Gastrocnemius medialis (tissue), 4 donors: ENCODE results near the gene TXLNA.

Experiments
- CTCF ChIP-seq, 5 experiments: fragments of 450-650 bp in 3 of 5; fragments of 200-600 bp in 2 of 5; sonication (generic) in 2 of 5; IDR thresholded peaks in 4 of 5; conservative IDR thresholded peaks in 1 of 5; 1 replicate in 4 of 5; 2 replicates in 1 of 5; pipeline ENCODE4 v1.5.1; 2016 to 2019; ENCODE audit warnings: antibody characterized with exemption in 5 of 5, mild to moderate bottlenecking in 3 of 5, moderate library complexity in 3 of 5
- POLR2A ChIP-seq, 2 donors: fragments of 450-650 bp; IDR thresholded peaks; one replicate each; pipeline ENCODE4 v1.6.1; 2017; ENCODE audit warnings: antibody characterized with exemption in 2 of 2, mild to moderate bottlenecking in 2 of 2, moderate library complexity in 2 of 2

GRCh38 chr1:32170991-32171390 lies 8.5 kb upstream of the TXLNA start:
- TF ChIP-seq CTCF (IDR thresholded peaks at IDR 0.05 in 4 of 5, conservative IDR thresholded peaks at IDR 0.05 in 1 of 5) (no peak), POLR2A (IDR thresholded peaks at IDR 0.05) (no peak)
